K562 (cell line): ENCODE results near the gene MACROD2. TPM values are rescaled to one million over a fixed set of nuclear protein-coding genes. Genes with fewer than 3 reads are reported as not detected.

Source experiments
- ATAC-seq: fragments of 200-7000 bp; cut with Tn5 transposase; 3 replicates; pipeline ENCODE4 v1.9.1; 2020; ENCODE audit warnings: moderate library complexity
- BruUV-seq: library from RNA; stranded (reverse); fragments of 400-500 nt; replicated peaks from 2 replicates; lab custom pipeline; 2021; lab: Mats Ljungman, UMichigan
- CTCF ChIA-PET: fragments of 300-600 bp; formaldehyde crosslinking; extraction: SDS; loops from one replicate; lab custom pipeline; 2021; ENCODE audit warnings: low intra/inter-chr PET ratio; lab: Yijun Ruan, JAX
- POLR2A ChIA-PET: fragments of 300-600, 350-650 bp; sonication (Branson Sonifier 250); formaldehyde crosslinking; extraction: SDS; loops from one replicate; lab custom pipeline; 2021; ENCODE audit warnings: antibody characterized with exemption, inconsistent platforms; lab: Yijun Ruan, JAX
- DNase-seq, 4 experiments: peaks; one replicate each; pipeline versions ENCODE4 v3.0.0 to v3.0.0-alpha.2; 2011 to 2018; ENCODE audit warnings: low spot score in 3 of 4, mixed read lengths in 3 of 4; ENCODE audit errors: extremely low read depth in 1 of 4
- FAIRE-seq: peaks from 2 replicates; lab custom pipeline; 2011; peaks lifted over from hg19 to GRCh38; lab: Jason Lieb, UNC
- H2AFZ ChIP-seq: 2 replicates; pipeline ENCODE4 v1.6.0; 2011; ENCODE audit warnings: low read depth, low read length, control low read depth, inconsistent platforms
- H3K27ac ChIP-seq: fragments of 200-600 bp; 3 replicates; pipeline ENCODE4 v1.8.0; 2011; ENCODE audit warnings: low read depth, mild to moderate bottlenecking, control low read depth, inconsistent platforms, low read length, moderate library complexity, mixed read lengths; ENCODE audit errors: extremely low read depth
- H3K27me3 ChIP-seq, 2 experiments: fragments of 300-600 bp in 1 of 2; 2 replicates in 1 of 2; 3 replicates in 1 of 2; pipeline versions ENCODE4 v1.6.0 to v1.8.0; 2011; ENCODE audit warnings: inconsistent platforms in 2 of 2, low read length in 2 of 2, mild to moderate bottlenecking in 1 of 2, mixed read lengths in 1 of 2, moderate library complexity in 1 of 2; ENCODE audit not compliant: control insufficient read depth in 2 of 2, insufficient read depth in 2 of 2
- H3K36me3 ChIP-seq: fragments of 300-600 bp; 3 replicates; pipeline ENCODE4 v1.8.0; 2011; ENCODE audit warnings: mild to moderate bottlenecking, low read length, inconsistent platforms; ENCODE audit not compliant: control insufficient read depth, insufficient read depth
- H3K4me1 ChIP-seq, 2 experiments: fragments of 200-600 bp in 1 of 2; replicated peaks in 1 of 2; 2 replicates in 1 of 2; 3 replicates in 1 of 2; pipeline versions ENCODE4 v1.5.1 to v1.8.0; 2011; ENCODE audit warnings: inconsistent platforms in 2 of 2, low read length in 2 of 2, mild to moderate bottlenecking in 1 of 2, mixed read lengths in 1 of 2, moderate library complexity in 1 of 2; ENCODE audit not compliant: control insufficient read depth in 2 of 2, insufficient read depth in 2 of 2
- H3K4me2 ChIP-seq: 2 replicates; pipeline ENCODE4 v1.6.1; 2011; ENCODE audit warnings: low read length, control low read depth, inconsistent platforms, mixed read lengths; ENCODE audit not compliant: insufficient read depth
- H3K4me3 ChIP-seq: fragments of 200-600 bp; sonication (generic), shearing (Covaris generic); 2 replicates; pipeline ENCODE4 v1.5.1; 2016; ENCODE audit warnings: control low read depth, inconsistent platforms
- H3K79me2 ChIP-seq: fragments of 200-600 bp; 3 replicates; pipeline ENCODE4 v1.8.0; 2011; ENCODE audit warnings: low read length, inconsistent platforms; ENCODE audit not compliant: control insufficient read depth, insufficient read depth
- H3K9ac ChIP-seq, 2 experiments: 2 replicates each; pipeline versions ENCODE4 v1.6.0 to v1.6.1; 2011; ENCODE audit warnings: low read depth in 2 of 2, low read length in 2 of 2, control low read depth in 1 of 2, inconsistent platforms in 1 of 2, mild to moderate bottlenecking in 1 of 2, mixed read lengths in 1 of 2; ENCODE audit not compliant: insufficient read depth in 1 of 2
- H3K9me1 ChIP-seq: one replicate; pipeline ENCODE4 v1.6.0; 2011; ENCODE audit warnings: inconsistent platforms, mild to moderate bottlenecking, low read length, moderate library complexity; ENCODE audit not compliant: control insufficient read depth, insufficient read depth
- H3K9me3 ChIP-seq: replicated peaks from 2 replicates; pipeline ENCODE4 v1.5.1; 2011; ENCODE audit warnings: low read depth, low read length, inconsistent platforms; ENCODE audit not compliant: control insufficient read depth, insufficient read depth
- H4K20me1 ChIP-seq: replicated peaks from 2 replicates; pipeline ENCODE4 v1.6.1; 2011; ENCODE audit warnings: low read length, inconsistent platforms, mixed read lengths; ENCODE audit not compliant: control insufficient read depth, insufficient read depth
- FIP1L1 ChIP-seq: fragments of 200-400 bp; formaldehyde crosslinking; IDR thresholded peaks from 2 replicates; pipeline ENCODE4 v1.6.1; 2018; ENCODE audit warnings: mild to moderate bottlenecking, low read depth, low read length; ENCODE audit not compliant: poor library complexity, severe bottlenecking
- FOXJ2 ChIP-seq: fragments of 200-800 bp; sonication (Bioruptor generic); IDR thresholded peaks from 2 replicates; pipeline ENCODE4 v1.6.1; 2016; ENCODE audit warnings: missing genetic modification characterization, missing compliant biosample characterization
- NFE2 ChIP-seq: IDR thresholded peaks from 2 replicates; pipeline ENCODE4 v1.6.1; 2014; ENCODE audit warnings: antibody characterized with exemption, low read depth
- NRF1 ChIP-seq, 2 experiments: fragments of 450-650 bp; IDR thresholded peaks in 1 of 2; conservative IDR thresholded peaks in 1 of 2; 2 replicates each; pipeline ENCODE4 v1.6.1; 2014; ENCODE audit warnings: mild to moderate bottlenecking in 2 of 2
- PTRF ChIP-seq: fragments of 450-650 bp; IDR thresholded peaks from 2 replicates; pipeline ENCODE4 v1.6.1; 2016; ENCODE audit warnings: mild to moderate bottlenecking, missing genetic modification characterization, missing compliant biosample characterization
- RBM22 ChIP-seq: fragments of 200-400 bp; formaldehyde crosslinking; IDR thresholded peaks from 2 replicates; pipeline ENCODE4 v1.6.1; 2018; ENCODE audit warnings: low read length, low read depth; ENCODE audit not compliant: poor library complexity, severe bottlenecking
- RCOR1 ChIP-seq, 2 experiments: IDR thresholded peaks; 2 replicates each; pipeline ENCODE4 v1.6.1; 2012; ENCODE audit warnings: low read depth in 2 of 2, low read length in 2 of 2, borderline replicate concordance in 1 of 2, improper control_type of control experiment in 1 of 2
- RFX7 ChIP-seq: fragments of 250-450 bp; sonication (Bioruptor Pico); IDR thresholded peaks from 2 replicates; pipeline ENCODE4 v1.5.1; 2021; ENCODE audit warnings: mild to moderate bottlenecking
- TBL1XR1 ChIP-seq, 2 experiments: IDR thresholded peaks; 2 replicates each; pipeline ENCODE4 v1.6.1; 2012; ENCODE audit warnings: improper control_type of control experiment in 2 of 2, low read length in 2 of 2, mild to moderate bottlenecking in 1 of 2
- TCF7 ChIP-seq: sonication (generic); IDR thresholded peaks from 2 replicates; pipeline ENCODE4 v1.6.1; 2016; ENCODE audit warnings: antibody characterized with exemption, borderline replicate concordance
- ZNF165 ChIP-seq: fragments of 250-450 bp; sonication (Bioruptor Pico); IDR thresholded peaks from 2 replicates; pipeline ENCODE4 v1.4.0; 2020; ENCODE audit warnings: borderline replicate concordance
- WGBS: fragments of 100-300 bp; shearing (Covaris generic); methylation state at CpG from one replicate; pipeline ENCODE4 v1.1.6; 2016; ENCODE audit warnings: low coverage, mixed read lengths; ENCODE audit not compliant: insufficient coverage; ENCODE audit errors: missing lambda C conversion rate; 5-methylcytosine and 5-hydroxymethylcytosine counted together
- in situ Hi-C: fragments of 300-500 bp; cut with MboI; formaldehyde crosslinking; loops from 4 replicates; pipeline ENCODE4 v1.15.0; 2018; ENCODE audit warnings: inconsistent platforms, mixed read lengths
- intact Hi-C: fragments of 100-400 bp; cut with micrococcal nuclease; formaldehyde crosslinking; loops from 2 replicates; pipeline ENCODE4 v1.14.2; 2022
- polyA plus RNA-seq, 8 experiments: library from polyadenylated mRNA; depleted of rRNA in 4 of 8; stranded (reverse) in 5 of 8; unstranded in 3 of 8; fragments of >200 nt; fragmentation: Nextera tagmentation in 2 of 8; fragmentation: Illumina TruSeq in 1 of 8; extraction: Ambion mirVana in 2 of 8; extraction: Trizol in 1 of 8; gene quantifications; 2 replicates each; pipeline versions ENCODE4 v1.2.1 to v1.2.3, GENCODE V29; 2011 to 2014; ENCODE audit warnings: inconsistent platforms in 1 of 8, missing spikeins in 1 of 8
- total RNA-seq, 7 experiments: library from RNA; depleted of rRNA in 6 of 7; stranded (reverse); fragments of >200 nt in 6 of 7; fragmentation: Illumina TruSeq in 2 of 7; extraction: Trizol in 2 of 7; gene quantifications; 2 replicates each; pipeline versions ENCODE4 v1.2.1 to v1.2.3, GENCODE V29; 2011 to 2021; ENCODE audit warnings: low replicate concordance in 1 of 7
- TF ChIP-seq, protein P1 (sequence below): fragments of 250-450 bp; sonication (Bioruptor Pico); IDR thresholded peaks from 2 replicates; pipeline ENCODE4 v1.5.1; 2021; ENCODE audit warnings: mild to moderate bottlenecking
- TF ChIP-seq, protein P2 (sequence below): fragments of 450-650 bp; IDR thresholded peaks from 2 replicates; pipeline ENCODE4 v1.6.1; 2016

The MACROD2 gene
- total and polyA plus RNA-seq, 9 of the 15 experiments (the other 6 are each of a cell fraction or from before 2014, with no cell fraction given): not detected

DNA sequence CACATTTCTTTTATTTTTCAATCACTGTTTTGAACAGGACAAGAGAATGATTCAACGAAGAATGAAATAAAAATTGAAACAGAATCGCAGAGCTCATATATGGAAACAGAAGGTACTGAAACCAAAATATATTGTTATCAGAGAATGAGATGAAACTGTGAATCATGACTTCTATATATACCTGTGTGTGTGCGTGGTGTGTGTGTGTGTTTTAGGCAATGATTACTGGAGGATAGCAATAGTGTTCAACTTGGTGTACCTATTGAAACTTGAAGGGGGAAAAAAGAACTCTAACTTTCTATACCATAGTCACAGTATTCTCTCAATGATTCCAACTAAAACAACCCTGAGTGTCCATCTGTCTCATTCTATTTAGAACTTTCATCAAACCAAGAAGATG lies 1991.4 kb downstream of the MACROD2 start (continued):
- TF ChIP-seq FIP1L1: no peak
- TF ChIP-seq ZNF165 (CRISPR knock-in tag): no peak

GRCh38 chr20:15991279-15991678 lies 1996.0 kb downstream of the MACROD2 start:
- in situ Hi-C loops: no loop called here
- Histone ChIP-seq H3K4me1 (no peaks in the 10 kb centered on the region), H4K20me1 (no peaks in the 10 kb centered on the region), H3K27ac (no peak overlapping the region), H3K79me2 (no peaks in the 10 kb centered on the region), H3K9me1 (no peaks in the 10 kb centered on the region), H3K27me3 (no peaks in the 10 kb centered on the region), H3K9ac (no peak overlapping the region), H3K4me3 (no peak overlapping the region), H2AFZ (no peak overlapping the region), H3K4me2 (no peak overlapping the region), H3K9me3 (no peaks in the 10 kb centered on the region), H3K36me3 (no peaks in the 10 kb centered on the region)
- no TSS peak for BruUV-seq
- ATAC-seq (no peak), FAIRE-seq (no peak), DNase-seq (no peak)
- POLR2A ChIA-PET: no interaction called here
- TF ChIP-seq RFX7 (CRISPR knock-in tag) (no peak), RCOR1 (IDR thresholded peaks at IDR 0.05; ENCODE audit: borderline replicate concordance in 1 of 2, low read depth in 2 of 2, low read length in 2 of 2) (no peak)
- intact Hi-C loops: no loop called here
- CTCF ChIA-PET: no interaction called here

DNA sequence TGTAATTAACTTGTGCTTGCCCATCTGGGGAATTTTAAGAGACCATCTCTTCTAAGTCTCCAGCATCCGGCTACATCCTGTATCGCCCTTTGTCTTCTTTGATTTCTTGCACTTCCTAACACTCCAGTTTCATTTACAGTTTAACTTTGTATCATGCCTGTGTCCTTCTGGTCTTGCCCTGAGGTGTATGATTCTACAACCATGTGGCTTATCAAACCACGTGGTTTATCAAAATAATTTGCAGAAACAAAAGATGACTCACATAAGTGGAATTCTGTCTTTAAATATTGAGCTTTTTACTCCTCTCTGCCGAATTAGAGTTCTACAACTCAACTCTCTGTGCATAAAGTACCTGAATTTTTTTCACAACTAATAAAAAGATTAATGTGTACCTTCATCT lies 1997.2 kb downstream of the MACROD2 start:
- Histone ChIP-seq H3K27me3 (no peaks in the 10 kb centered on the region), H3K4me3 (no peak overlapping the region), H3K9me3 (no peaks in the 10 kb centered on the region), H2AFZ (no peak overlapping the region), H3K9me1 (no peaks in the 10 kb centered on the region), H3K27ac (no peak overlapping the region), H3K36me3 (no peaks in the 10 kb centered on the region), H3K9ac (no peak overlapping the region), H4K20me1 (no peaks in the 10 kb centered on the region), H3K4me2 (no peak overlapping the region), H3K79me2 (no peaks in the 10 kb centered on the region), H3K4me1 (no peaks in the 10 kb centered on the region)
- 4% methylated on average over 4 of the region's 4 CpGs for WGBS
- ChIA-PET CTCF (no interaction called here), POLR2A (no interaction called here)
- FAIRE-seq (no peak), ATAC-seq (no peak), DNase-seq (no peak)
- BruUV-seq: no TSS peak
- intact Hi-C loops (no loop called here), in situ Hi-C loops (no loop called here)
- TF ChIP-seq PTRF: no peak
- no peak for TF ChIP-seq FOXJ2 (tag)
- no peak for TF ChIP-seq RBM22
- no peak for TF ChIP-seq NRF1 (conservative IDR thresholded peaks at IDR 0.05 in 1 of 2, IDR thresholded peaks at IDR 0.05 in 1 of 2)
- no peak for TF ChIP-seq TCF7
- TF ChIP-seq, protein P1, sequence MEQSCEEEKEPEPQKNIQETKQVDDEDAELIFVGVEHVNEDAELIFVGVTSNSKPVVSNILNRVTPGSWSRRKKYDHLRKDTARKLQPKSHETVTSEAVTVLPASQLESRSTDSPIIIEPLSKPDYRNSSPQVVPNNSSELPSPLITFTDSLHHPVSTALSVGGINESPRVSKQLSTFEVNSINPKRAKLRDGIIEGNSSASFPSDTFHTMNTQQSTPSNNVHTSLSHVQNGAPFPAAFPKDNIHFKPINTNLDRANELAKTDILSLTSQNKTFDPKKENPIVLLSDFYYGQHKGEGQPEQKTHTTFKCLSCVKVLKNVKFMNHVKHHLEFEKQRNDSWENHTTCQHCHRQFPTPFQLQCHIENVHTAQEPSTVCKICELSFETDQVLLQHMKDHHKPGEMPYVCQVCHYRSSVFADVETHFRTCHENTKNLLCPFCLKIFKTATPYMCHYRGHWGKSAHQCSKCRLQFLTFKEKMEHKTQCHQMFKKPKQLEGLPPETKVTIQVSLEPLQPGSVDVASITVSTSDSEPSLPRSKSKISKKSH (CRISPR knock-in tag): no peak
- TF ChIP-seq, protein P2, sequence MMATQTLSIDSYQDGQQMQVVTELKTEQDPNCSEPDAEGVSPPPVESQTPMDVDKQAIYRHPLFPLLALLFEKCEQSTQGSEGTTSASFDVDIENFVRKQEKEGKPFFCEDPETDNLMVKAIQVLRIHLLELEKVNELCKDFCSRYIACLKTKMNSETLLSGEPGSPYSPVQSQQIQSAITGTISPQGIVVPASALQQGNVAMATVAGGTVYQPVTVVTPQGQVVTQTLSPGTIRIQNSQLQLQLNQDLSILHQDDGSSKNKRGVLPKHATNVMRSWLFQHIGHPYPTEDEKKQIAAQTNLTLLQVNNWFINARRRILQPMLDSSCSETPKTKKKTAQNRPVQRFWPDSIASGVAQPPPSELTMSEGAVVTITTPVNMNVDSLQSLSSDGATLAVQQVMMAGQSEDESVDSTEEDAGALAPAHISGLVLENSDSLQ: no peak
- TF ChIP-seq NFE2: no peak
- no peak for TF ChIP-seq TBL1XR1 (IDR thresholded peaks at IDR 0.05; ENCODE audit: low read length in 2 of 2)
